ENCODE measurements around the gene SCGB3A1.

SCGB3A1 gene

GRCh38 chr5:180599590-180599914 is 8.3 kb upstream of the SCGB3A1 start:
- Histone ChIP-seq H3K9me3 (ENCODE audit: insufficient read depth, low read length) (no peaks in the 10 kb centered on the region), H3K36me3 (ENCODE audit: insufficient read depth, insufficient read length, low read length) (no peaks in the 10 kb centered on the region), H3K9ac (ENCODE audit: insufficient read length, low read depth) (no peak overlapping the region), H3K27me3 (ENCODE audit: insufficient read depth, insufficient read length) (no peaks in the 10 kb centered on the region), H3K4me3 (ENCODE audit: insufficient read length, low read depth) (no peak overlapping the region), H3K4me1 (ENCODE audit: insufficient read depth, insufficient read length) (peaks cover 2% of the 10 kb centered on the region)
- TF ChIP-seq SUZ12 (IDR thresholded peaks at IDR 0.05; ENCODE audit: extremely low read depth, insufficient read depth, insufficient read length) (no peak), ZNF274 (IDR thresholded peaks at IDR 0.05; ENCODE audit: low read depth, low read length) (no peak), YY1 (IDR thresholded peaks at IDR 0.05; ENCODE audit: insufficient read depth, insufficient read length) (no peak)
- DNase-seq (ENCODE audit: low read depth, low spot score), result no peak

DNA sequence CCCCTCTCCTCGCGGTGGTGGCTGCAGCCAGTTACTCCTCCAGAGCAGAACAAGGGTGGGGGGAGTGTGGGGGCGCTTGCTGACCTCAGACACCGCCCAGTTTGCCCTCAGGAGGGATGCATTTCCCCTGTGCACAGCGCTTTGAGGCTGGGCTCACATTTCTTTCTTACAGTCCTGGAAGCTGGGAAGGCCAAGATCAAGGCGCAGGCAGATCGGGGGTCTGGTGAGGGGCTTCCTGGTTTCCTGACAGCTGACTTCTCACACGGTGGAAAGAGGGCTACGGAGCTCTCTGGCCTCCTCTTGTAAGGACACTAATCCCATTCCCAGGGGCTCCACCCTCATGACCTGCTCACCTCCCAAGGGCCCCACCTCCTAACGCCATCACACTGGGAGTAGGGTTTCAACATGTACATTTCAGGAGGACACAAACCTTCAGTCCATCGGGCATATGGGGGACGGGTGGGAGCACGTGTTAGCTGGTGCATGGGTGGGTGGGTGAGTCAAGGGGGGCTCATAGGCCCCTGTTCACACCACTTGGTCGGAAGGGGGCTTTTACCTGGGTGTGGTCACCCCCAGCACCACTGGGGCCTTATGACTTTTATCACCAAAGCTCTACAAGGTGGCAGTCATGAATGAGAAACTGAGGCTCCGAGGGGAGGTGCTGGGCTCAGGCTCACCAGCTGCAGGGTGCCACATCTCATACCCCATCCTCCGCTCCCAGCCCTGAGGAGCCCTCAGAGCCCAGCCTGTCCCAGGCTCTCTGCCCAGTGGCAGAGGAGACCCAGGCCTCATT is 7.7 kb upstream of the SCGB3A1 start:
- TF ChIP-seq ZNF274 (IDR thresholded peaks at IDR 0.05; ENCODE audit: low read depth, low read length), result no peak
- TF ChIP-seq YY1 (IDR thresholded peaks at IDR 0.05; ENCODE audit: insufficient read depth, insufficient read length), result no peak
- TF ChIP-seq SUZ12 (IDR thresholded peaks at IDR 0.05; ENCODE audit: extremely low read depth, insufficient read depth, insufficient read length), result no peak
- no peak for DNase-seq (ENCODE audit: low read depth, low spot score)
- Histone ChIP-seq H3K9me3 (ENCODE audit: insufficient read depth, low read length) (no peaks in the 10 kb centered on the region), H3K36me3 (ENCODE audit: insufficient read depth, insufficient read length, low read length) (no peaks in the 10 kb centered on the region), H3K4me1 (ENCODE audit: insufficient read depth, insufficient read length) (no peaks in the 10 kb centered on the region), H3K9ac (ENCODE audit: insufficient read length, low read depth) (no peak overlapping the region), H3K27me3 (ENCODE audit: insufficient read depth, insufficient read length) (no peaks in the 10 kb centered on the region), H3K4me3 (ENCODE audit: insufficient read length, low read depth) (no peak overlapping the region)

- Histone ChIP-seq H3K4me3 (ENCODE audit: insufficient read length, low read depth) (no peak overlapping the region), H3K9ac (ENCODE audit: insufficient read length, low read depth) (no peak overlapping the region), H3K27me3 (ENCODE audit: insufficient read depth, insufficient read length) (peaks cover 5% of the 10 kb centered on the region), H3K4me1 (ENCODE audit: insufficient read depth, insufficient read length) (no peaks in the 10 kb centered on the region), H3K36me3 (ENCODE audit: insufficient read depth, insufficient read length, low read length) (no peaks in the 10 kb centered on the region), H3K9me3 (ENCODE audit: insufficient read depth, low read length) (no peaks in the 10 kb centered on the region)
- TF ChIP-seq ZNF274 (IDR thresholded peaks at IDR 0.05; ENCODE audit: low read depth, low read length), result no peak
- TF ChIP-seq SUZ12 (IDR thresholded peaks at IDR 0.05; ENCODE audit: extremely low read depth, insufficient read depth, insufficient read length), result no peak
- no peak for TF ChIP-seq YY1 (IDR thresholded peaks at IDR 0.05; ENCODE audit: insufficient read depth, insufficient read length)
- DNase-seq (ENCODE audit: low read depth, low spot score), result no peak
Observed at GRCh38 chr5:180598316-180598701, 7.0 kb upstream of the SCGB3A1 start.

- Histone ChIP-seq H3K9me3 (ENCODE audit: insufficient read depth, low read length) (no peaks in the 10 kb centered on the region), H3K27me3 (ENCODE audit: insufficient read depth, insufficient read length) (peaks cover 12% of the 10 kb centered on the region), H3K4me1 (ENCODE audit: insufficient read depth, insufficient read length) (no peaks in the 10 kb centered on the region), H3K4me3 (ENCODE audit: insufficient read length, low read depth) (no peak overlapping the region), H3K36me3 (ENCODE audit: insufficient read depth, insufficient read length, low read length) (no peaks in the 10 kb centered on the region), H3K9ac (ENCODE audit: insufficient read length, low read depth) (no peak overlapping the region)
- no peak for DNase-seq (ENCODE audit: low read depth, low spot score)
- no peak for TF ChIP-seq ZNF274 (IDR thresholded peaks at IDR 0.05; ENCODE audit: low read depth, low read length)
- TF ChIP-seq YY1 (IDR thresholded peaks at IDR 0.05; ENCODE audit: insufficient read depth, insufficient read length), result no peak
- TF ChIP-seq SUZ12 (IDR thresholded peaks at IDR 0.05; ENCODE audit: extremely low read depth, insufficient read depth, insufficient read length), result no peak
Observed at GRCh38 chr5:180596668-180597231, 5.5 kb upstream of the SCGB3A1 start.

DNA sequence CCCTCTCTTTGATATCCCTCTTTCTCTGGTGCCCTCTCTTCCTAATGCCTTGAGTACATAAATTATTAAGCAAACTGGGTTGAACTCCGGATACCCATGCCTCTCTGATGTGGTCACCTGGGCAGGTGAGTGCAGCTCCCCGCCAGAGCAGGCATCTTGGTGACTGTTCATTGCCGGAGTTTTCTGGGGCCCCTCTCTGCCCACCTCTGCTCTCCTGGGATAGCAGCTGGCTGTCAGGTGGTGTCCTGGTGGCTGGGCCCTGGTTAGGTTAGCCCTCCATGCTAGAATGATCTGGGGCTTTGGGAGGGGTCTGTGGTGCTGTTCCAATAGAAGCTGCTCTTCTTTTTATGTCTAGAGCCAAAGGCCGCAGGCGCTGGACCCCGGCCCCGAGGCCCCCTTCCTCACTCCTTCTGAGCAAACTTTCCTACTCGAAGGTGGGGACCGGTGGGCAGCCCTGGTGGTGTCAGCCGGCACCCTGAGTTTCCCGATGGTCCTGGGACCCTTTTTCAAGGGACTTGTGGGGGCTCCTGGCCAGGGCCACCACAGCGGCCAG is 4.9 kb upstream of the SCGB3A1 start:
- H3K9me3 ChIP-seq (ENCODE audit: insufficient read depth, low read length), result no peaks in the 10 kb centered on the region
- H3K27me3 ChIP-seq (ENCODE audit: insufficient read depth, insufficient read length), result peaks cover 17% of the 10 kb centered on the region
- TF ChIP-seq ZNF274 (IDR thresholded peaks at IDR 0.05; ENCODE audit: low read depth, low read length) (no peak), YY1 (IDR thresholded peaks at IDR 0.05; ENCODE audit: insufficient read depth, insufficient read length) (no peak), SUZ12 (IDR thresholded peaks at IDR 0.05; ENCODE audit: extremely low read depth, insufficient read depth, insufficient read length) (no peak)
- H3K36me3 ChIP-seq (ENCODE audit: insufficient read depth, insufficient read length, low read length), result no peaks in the 10 kb centered on the region
- H3K4me1 ChIP-seq (ENCODE audit: insufficient read depth, insufficient read length), result no peaks in the 10 kb centered on the region
- DNase-seq (ENCODE audit: low read depth, low spot score), result no peak
- no peak overlapping the region for H3K4me3 ChIP-seq (ENCODE audit: insufficient read length, low read depth)
- H3K9ac ChIP-seq (ENCODE audit: insufficient read length, low read depth), result no peak overlapping the region

DNA sequence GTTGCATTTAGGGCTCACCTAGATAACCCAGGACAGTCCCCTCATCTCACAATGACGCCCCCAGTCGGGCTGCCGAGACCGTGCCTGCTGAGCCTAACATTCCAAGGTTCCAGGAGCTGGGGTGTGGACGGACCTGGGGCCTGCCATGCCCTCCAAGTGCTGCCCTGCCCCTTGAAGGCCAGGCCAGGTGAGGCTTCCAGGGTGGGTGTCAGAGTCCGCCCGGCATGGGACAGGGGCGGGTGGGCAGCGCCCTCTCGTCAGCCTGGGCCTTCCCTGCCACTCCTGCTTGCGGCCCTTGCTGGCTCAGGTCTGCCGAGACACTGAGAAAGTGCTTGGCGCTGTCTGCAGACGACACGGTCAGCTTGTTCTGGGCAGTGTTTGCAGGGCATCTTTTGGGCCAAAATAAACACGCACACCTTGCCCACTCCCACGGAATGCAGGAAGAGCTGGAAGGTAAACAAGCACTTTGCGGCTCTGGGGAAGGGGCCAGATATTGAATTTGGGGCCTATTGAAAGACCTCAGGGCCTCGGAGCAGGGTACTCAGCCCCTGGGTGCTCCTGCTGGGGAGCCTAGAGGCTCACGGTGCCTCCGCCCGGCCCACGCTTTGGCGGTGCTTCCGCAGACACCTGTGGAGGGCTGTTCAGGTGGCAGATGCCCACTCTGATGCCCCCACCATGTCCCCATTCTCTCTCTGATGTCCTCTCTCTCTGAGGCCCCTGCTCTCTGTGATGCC is 4.2 kb upstream of the SCGB3A1 start:
- Histone ChIP-seq H3K9me3 (ENCODE audit: insufficient read depth, low read length) (no peaks in the 10 kb centered on the region), H3K4me1 (ENCODE audit: insufficient read depth, insufficient read length) (no peaks in the 10 kb centered on the region), H3K27me3 (ENCODE audit: insufficient read depth, insufficient read length) (peaks cover 24% of the 10 kb centered on the region)

DNA sequence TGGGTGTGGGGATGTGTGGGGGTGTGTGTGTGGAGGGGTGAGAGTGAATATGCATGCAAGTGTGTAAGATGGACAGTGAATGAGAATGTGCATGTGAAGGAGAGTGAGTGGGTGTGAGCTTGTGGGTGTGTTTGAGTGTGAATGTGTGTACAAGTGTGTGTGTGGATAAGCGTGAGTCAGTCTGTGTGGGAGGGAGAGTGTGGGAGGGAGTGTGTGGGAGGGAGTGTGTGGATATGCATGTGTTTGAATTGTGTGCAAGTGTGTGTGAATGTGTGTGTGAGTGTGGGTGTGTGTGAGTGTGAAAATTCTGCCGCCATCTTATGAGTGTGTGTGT is 3.7 kb upstream of the SCGB3A1 start:
- H3K36me3 ChIP-seq (ENCODE audit: insufficient read depth, insufficient read length, low read length), result no peaks in the 10 kb centered on the region
- no peaks in the 10 kb centered on the region for H3K4me1 ChIP-seq (ENCODE audit: insufficient read depth, insufficient read length)
- no peak overlapping the region for H3K4me3 ChIP-seq (ENCODE audit: insufficient read length, low read depth)
- TF ChIP-seq YY1 (IDR thresholded peaks at IDR 0.05; ENCODE audit: insufficient read depth, insufficient read length), result no peak
- TF ChIP-seq ZNF274 (IDR thresholded peaks at IDR 0.05; ENCODE audit: low read depth, low read length), result no peak
- no peak for TF ChIP-seq SUZ12 (IDR thresholded peaks at IDR 0.05; ENCODE audit: extremely low read depth, insufficient read depth, insufficient read length)
- no peak for DNase-seq (ENCODE audit: low read depth, low spot score)
- H3K27me3 ChIP-seq (ENCODE audit: insufficient read depth, insufficient read length), result peaks cover 29% of the 10 kb centered on the region
- H3K9me3 ChIP-seq (ENCODE audit: insufficient read depth, low read length), result no peaks in the 10 kb centered on the region
- no peak overlapping the region for H3K9ac ChIP-seq (ENCODE audit: insufficient read length, low read depth)

More for the DNA sequence above, 4.2 kb upstream of the SCGB3A1 start:
- Histone ChIP-seq H3K36me3 (ENCODE audit: insufficient read depth, insufficient read length, low read length) (no peaks in the 10 kb centered on the region), H3K4me3 (ENCODE audit: insufficient read length, low read depth) (no peak overlapping the region), H3K9ac (ENCODE audit: insufficient read length, low read depth) (no peak overlapping the region)
- DNase-seq (ENCODE audit: low read depth, low spot score), result no peak
- TF ChIP-seq YY1 (IDR thresholded peaks at IDR 0.05; ENCODE audit: insufficient read depth, insufficient read length), result no peak
- TF ChIP-seq SUZ12 (IDR thresholded peaks at IDR 0.05; ENCODE audit: extremely low read depth, insufficient read depth, insufficient read length), result no peak
- TF ChIP-seq ZNF274 (IDR thresholded peaks at IDR 0.05; ENCODE audit: low read depth, low read length), result no peak
